A549 (cell line): ENCODE results near the gene ARID1B.

Source experiments
- CHD2 ChIP-seq: fragments of 150-350 bp; IDR thresholded peaks from 2 replicates; pipeline ENCODE4 v1.6.1; 2014; ENCODE audit warnings: low read length; ENCODE audit not compliant: partially characterized antibody
- POLR2A ChIP-seq: IDR thresholded peaks from 2 replicates; pipeline ENCODE4 v1.6.1; 2012; ENCODE audit warnings: mild to moderate bottlenecking, low read length
- SMC3 ChIP-seq: fragments of >200 bp; sonication (Bioruptor Twin); formaldehyde crosslinking; IDR thresholded peaks from 3 replicates; pipeline ENCODE4 v1.6.1; 2018; ENCODE audit warnings: inconsistent platforms
- TF ChIP-seq, protein P1 (sequence below): fragments of >200 bp; sonication (Bioruptor Twin); formaldehyde crosslinking; IDR thresholded peaks from 3 replicates; pipeline ENCODE4 v1.5.1; 2016
- TF ChIP-seq, protein P2 (sequence below): IDR thresholded peaks from 2 replicates; pipeline ENCODE4 v1.6.1; 2012

DNA sequence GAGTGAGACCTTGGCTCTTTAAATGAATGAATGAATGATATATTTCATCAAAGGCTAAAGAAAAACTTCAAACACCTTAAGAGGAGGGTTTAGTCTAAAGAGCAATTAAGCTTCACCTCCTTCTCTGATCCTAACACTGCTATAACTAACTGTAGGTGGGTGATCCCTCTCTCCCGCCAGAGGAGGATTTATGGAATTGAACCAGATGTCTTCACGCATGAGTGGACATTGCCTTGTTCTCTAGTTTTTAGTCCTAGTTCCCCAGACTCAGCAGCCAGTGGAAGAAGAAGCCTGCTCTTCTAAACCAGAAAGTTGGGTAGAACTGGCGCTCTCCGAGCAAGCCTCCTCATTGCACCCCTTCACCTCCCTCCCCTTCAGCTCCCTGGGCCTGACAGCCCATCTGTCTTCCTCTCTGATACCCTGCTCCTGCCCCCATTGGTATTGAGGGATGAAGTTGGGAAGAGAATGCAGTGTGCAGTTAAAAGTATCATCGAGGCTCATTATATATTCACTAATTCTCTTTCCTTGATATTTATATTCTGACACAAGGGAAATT lies 142.7 kb downstream of the ARID1B start:
- TF ChIP-seq CHD2 (no peak), SMC3 (no peak), POLR2A (no peak)
- TF ChIP-seq, protein P1, sequence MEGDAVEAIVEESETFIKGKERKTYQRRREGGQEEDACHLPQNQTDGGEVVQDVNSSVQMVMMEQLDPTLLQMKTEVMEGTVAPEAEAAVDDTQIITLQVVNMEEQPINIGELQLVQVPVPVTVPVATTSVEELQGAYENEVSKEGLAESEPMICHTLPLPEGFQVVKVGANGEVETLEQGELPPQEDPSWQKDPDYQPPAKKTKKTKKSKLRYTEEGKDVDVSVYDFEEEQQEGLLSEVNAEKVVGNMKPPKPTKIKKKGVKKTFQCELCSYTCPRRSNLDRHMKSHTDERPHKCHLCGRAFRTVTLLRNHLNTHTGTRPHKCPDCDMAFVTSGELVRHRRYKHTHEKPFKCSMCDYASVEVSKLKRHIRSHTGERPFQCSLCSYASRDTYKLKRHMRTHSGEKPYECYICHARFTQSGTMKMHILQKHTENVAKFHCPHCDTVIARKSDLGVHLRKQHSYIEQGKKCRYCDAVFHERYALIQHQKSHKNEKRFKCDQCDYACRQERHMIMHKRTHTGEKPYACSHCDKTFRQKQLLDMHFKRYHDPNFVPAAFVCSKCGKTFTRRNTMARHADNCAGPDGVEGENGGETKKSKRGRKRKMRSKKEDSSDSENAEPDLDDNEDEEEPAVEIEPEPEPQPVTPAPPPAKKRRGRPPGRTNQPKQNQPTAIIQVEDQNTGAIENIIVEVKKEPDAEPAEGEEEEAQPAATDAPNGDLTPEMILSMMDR: no peak
- TF ChIP-seq, protein P2, sequence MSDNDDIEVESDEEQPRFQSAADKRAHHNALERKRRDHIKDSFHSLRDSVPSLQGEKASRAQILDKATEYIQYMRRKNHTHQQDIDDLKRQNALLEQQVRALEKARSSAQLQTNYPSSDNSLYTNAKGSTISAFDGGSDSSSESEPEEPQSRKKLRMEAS: no peak
